ENCODE measurements around the gene DYNC1H1.

The DYNC1H1 gene

DNA sequence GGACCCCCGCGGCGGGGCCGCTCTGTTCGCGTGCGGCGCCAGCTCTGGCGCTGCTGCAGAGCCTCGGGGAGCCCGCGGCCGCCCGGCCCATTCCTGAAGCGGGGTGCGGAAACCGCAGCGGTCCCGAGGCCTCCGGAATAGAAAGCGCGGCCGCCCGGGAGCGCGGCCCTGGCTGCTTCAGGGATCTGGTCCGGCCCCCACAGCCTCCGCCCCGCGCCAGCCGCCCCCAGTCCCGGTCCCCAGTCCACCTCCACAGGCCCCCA is 122.3 kb downstream of the DYNC1H1 start (continued):
- TF ChIP-seq, protein P1, sequence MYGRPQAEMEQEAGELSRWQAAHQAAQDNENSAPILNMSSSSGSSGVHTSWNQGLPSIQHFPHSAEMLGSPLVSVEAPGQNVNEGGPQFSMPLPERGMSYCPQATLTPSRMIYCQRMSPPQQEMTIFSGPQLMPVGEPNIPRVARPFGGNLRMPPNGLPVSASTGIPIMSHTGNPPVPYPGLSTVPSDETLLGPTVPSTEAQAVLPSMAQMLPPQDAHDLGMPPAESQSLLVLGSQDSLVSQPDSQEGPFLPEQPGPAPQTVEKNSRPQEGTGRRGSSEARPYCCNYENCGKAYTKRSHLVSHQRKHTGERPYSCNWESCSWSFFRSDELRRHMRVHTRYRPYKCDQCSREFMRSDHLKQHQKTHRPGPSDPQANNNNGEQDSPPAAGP (tag by site-specific recombination; IDR thresholded peaks at IDR 0.05) = peak; percentile 36; the same call in 1 of the 2 replicates
- TF ChIP-seq KLF8 (tag by site-specific recombination; IDR thresholded peaks at IDR 0.05) (no peak; the same call in 1 of the 2 replicates), ZNF521 (tag by site-specific recombination; IDR thresholded peaks at IDR 0.05) (no peak), RBAK (tag by site-specific recombination; IDR thresholded peaks at IDR 0.05) (no peak), ZNF747 (tag by site-specific recombination; IDR thresholded peaks at IDR 0.05) (no peak), ZNF24 (tag by site-specific recombination; IDR thresholded peaks at IDR 0.05) (no peak), MYNN (tag by site-specific recombination; IDR thresholded peaks at IDR 0.05; ENCODE audit: borderline replicate concordance) (no peak), KLF1 (tag by site-specific recombination; IDR thresholded peaks at IDR 0.05) (no peak), FEZF1 (tag by site-specific recombination; IDR thresholded peaks at IDR 0.05) (no peak), ZFHX2 (tag by site-specific recombination; conservative IDR thresholded peaks at IDR 0.05) (no peak), ZNF2 (tag by site-specific recombination; IDR thresholded peaks at IDR 0.05) (no peak), ZNF571 (tag by site-specific recombination; IDR thresholded peaks at IDR 0.05) (no peak), ZNF211 (tag by site-specific recombination; IDR thresholded peaks at IDR 0.05; ENCODE audit: low read depth) (no peak), MZF1 (tag by site-specific recombination; IDR thresholded peaks at IDR 0.05; ENCODE audit: borderline replicate concordance) (no peak), ZNF473 (tag by site-specific recombination; IDR thresholded peaks at IDR 0.05) (no peak), ZNF292 (tag by site-specific recombination; IDR thresholded peaks at IDR 0.05; ENCODE audit: borderline replicate concordance, low read depth) (no peak), ZIC2 (tag by site-specific recombination; IDR thresholded peaks at IDR 0.05) (no peak), SP2 (tag by site-specific recombination; IDR thresholded peaks at IDR 0.05) (no peak), ZNF19 (tag by site-specific recombination; IDR thresholded peaks at IDR 0.05; ENCODE audit: low read depth) (no peak), ZNF664 (tag by site-specific recombination; IDR thresholded peaks at IDR 0.05) (no peak), ZNF335 (tag by site-specific recombination; conservative IDR thresholded peaks at IDR 0.05) (no peak), IKZF3 (tag by site-specific recombination; IDR thresholded peaks at IDR 0.05) (no peak), ZBTB1 (tag by site-specific recombination; IDR thresholded peaks at IDR 0.05) (no peak), ZNF596 (tag by site-specific recombination; IDR thresholded peaks at IDR 0.05) (no peak), GLI2 (tag by site-specific recombination; IDR thresholded peaks at IDR 0.05; ENCODE audit: borderline replicate concordance, low read depth) (no peak)
- TF ChIP-seq, protein P2, sequence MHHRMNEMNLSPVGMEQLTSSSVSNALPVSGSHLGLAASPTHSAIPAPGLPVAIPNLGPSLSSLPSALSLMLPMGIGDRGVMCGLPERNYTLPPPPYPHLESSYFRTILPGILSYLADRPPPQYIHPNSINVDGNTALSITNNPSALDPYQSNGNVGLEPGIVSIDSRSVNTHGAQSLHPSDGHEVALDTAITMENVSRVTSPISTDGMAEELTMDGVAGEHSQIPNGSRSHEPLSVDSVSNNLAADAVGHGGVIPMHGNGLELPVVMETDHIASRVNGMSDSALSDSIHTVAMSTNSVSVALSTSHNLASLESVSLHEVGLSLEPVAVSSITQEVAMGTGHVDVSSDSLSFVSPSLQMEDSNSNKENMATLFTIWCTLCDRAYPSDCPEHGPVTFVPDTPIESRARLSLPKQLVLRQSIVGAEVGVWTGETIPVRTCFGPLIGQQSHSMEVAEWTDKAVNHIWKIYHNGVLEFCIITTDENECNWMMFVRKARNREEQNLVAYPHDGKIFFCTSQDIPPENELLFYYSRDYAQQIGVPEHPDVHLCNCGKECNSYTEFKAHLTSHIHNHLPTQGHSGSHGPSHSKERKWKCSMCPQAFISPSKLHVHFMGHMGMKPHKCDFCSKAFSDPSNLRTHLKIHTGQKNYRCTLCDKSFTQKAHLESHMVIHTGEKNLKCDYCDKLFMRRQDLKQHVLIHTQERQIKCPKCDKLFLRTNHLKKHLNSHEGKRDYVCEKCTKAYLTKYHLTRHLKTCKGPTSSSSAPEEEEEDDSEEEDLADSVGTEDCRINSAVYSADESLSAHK (tag by site-specific recombination; IDR thresholded peaks at IDR 0.05) = 0 out of 2 replicates have a peak, but pooled peaks have one; percentile 15
- TF ChIP-seq, protein P3, sequence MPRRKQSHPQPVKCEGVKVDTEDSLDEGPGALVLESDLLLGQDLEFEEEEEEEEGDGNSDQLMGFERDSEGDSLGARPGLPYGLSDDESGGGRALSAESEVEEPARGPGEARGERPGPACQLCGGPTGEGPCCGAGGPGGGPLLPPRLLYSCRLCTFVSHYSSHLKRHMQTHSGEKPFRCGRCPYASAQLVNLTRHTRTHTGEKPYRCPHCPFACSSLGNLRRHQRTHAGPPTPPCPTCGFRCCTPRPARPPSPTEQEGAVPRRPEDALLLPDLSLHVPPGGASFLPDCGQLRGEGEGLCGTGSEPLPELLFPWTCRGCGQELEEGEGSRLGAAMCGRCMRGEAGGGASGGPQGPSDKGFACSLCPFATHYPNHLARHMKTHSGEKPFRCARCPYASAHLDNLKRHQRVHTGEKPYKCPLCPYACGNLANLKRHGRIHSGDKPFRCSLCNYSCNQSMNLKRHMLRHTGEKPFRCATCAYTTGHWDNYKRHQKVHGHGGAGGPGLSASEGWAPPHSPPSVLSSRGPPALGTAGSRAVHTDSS (tag by site-specific recombination; IDR thresholded peaks at IDR 0.05) = no peak
- TF ChIP-seq, protein P4, sequence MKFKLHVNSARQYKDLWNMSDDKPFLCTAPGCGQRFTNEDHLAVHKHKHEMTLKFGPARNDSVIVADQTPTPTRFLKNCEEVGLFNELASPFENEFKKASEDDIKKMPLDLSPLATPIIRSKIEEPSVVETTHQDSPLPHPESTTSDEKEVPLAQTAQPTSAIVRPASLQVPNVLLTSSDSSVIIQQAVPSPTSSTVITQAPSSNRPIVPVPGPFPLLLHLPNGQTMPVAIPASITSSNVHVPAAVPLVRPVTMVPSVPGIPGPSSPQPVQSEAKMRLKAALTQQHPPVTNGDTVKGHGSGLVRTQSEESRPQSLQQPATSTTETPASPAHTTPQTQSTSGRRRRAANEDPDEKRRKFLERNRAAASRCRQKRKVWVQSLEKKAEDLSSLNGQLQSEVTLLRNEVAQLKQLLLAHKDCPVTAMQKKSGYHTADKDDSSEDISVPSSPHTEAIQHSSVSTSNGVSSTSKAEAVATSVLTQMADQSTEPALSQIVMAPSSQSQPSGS (tag by site-specific recombination; IDR thresholded peaks at IDR 0.05; ENCODE audit: low read depth) = no peak
- TF ChIP-seq, protein P5, sequence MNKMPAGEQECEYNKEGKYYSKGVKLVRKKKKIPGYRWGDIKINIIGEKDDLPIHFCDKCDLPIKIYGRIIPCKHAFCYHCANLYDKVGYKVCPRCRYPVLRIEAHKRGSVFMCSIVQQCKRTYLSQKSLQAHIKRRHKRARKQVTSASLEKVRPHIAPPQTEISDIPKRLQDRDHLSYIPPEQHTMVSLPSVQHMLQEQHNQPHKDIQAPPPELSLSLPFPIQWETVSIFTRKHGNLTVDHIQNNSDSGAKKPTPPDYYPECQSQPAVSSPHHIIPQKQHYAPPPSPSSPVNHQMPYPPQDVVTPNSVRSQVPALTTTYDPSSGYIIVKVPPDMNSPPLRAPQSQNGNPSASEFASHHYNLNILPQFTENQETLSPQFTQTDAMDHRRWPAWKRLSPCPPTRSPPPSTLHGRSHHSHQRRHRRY (tag by site-specific recombination; IDR thresholded peaks at IDR 0.05) = no peak
- TF ChIP-seq, protein P6, sequence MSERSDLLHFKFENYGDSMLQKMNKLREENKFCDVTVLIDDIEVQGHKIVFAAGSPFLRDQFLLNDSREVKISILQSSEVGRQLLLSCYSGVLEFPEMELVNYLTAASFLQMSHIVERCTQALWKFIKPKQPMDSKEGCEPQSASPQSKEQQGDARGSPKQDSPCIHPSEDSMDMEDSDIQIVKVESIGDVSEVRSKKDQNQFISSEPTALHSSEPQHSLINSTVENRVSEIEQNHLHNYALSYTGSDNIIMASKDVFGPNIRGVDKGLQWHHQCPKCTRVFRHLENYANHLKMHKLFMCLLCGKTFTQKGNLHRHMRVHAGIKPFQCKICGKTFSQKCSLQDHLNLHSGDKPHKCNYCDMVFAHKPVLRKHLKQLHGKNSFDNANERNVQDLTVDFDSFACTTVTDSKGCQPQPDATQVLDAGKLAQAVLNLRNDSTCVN (tag by site-specific recombination; optimal IDR thresholded peaks at IDR 0.05) = no peak
- TF ChIP-seq, protein P7, sequence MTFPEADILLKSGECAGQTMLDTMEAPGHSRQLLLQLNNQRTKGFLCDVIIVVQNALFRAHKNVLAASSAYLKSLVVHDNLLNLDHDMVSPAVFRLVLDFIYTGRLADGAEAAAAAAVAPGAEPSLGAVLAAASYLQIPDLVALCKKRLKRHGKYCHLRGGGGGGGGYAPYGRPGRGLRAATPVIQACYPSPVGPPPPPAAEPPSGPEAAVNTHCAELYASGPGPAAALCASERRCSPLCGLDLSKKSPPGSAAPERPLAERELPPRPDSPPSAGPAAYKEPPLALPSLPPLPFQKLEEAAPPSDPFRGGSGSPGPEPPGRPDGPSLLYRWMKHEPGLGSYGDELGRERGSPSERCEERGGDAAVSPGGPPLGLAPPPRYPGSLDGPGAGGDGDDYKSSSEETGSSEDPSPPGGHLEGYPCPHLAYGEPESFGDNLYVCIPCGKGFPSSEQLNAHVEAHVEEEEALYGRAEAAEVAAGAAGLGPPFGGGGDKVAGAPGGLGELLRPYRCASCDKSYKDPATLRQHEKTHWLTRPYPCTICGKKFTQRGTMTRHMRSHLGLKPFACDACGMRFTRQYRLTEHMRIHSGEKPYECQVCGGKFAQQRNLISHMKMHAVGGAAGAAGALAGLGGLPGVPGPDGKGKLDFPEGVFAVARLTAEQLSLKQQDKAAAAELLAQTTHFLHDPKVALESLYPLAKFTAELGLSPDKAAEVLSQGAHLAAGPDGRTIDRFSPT (tag by site-specific recombination; IDR thresholded peaks at IDR 0.05) = no peak
